K562 (cell line): Measurements from ENCODE around the gene CIAO1. TPM values are rescaled to one million over a fixed set of nuclear protein-coding genes. Genes with fewer than 3 reads are reported as not detected.

Experiments used
- BRF1 ChIP-seq: IDR thresholded peaks from 3 replicates; pipeline ENCODE4 v1.6.1; 2011; ENCODE audit warnings: borderline replicate concordance, mild to moderate bottlenecking; ENCODE audit not compliant: insufficient read length; ENCODE audit errors: extremely low read depth
- CBX1 ChIP-seq: sonication (generic); IDR thresholded peaks from 2 replicates; pipeline ENCODE4 v1.6.1; 2016; ENCODE audit warnings: antibody characterized with exemption, low read depth, mild to moderate bottlenecking
- DPF2 ChIP-seq: fragments of 450-650 bp; IDR thresholded peaks from 2 replicates; pipeline ENCODE4 v1.6.1; 2016
- ETS2 ChIP-seq: IDR thresholded peaks from 2 replicates; pipeline ENCODE4 v1.6.1; 2016; ENCODE audit warnings: borderline replicate concordance, missing genetic modification characterization, mild to moderate bottlenecking, moderate library complexity, missing compliant biosample characterization; ENCODE audit not compliant: poor library complexity, severe bottlenecking
- ETV1 ChIP-seq: fragments of 450-650 bp; conservative IDR thresholded peaks from 2 replicates; pipeline ENCODE4 v1.6.1; 2016; ENCODE audit warnings: missing genetic modification characterization, control low read depth, low read depth, missing compliant biosample characterization
- FOS ChIP-seq: IDR thresholded peaks from 3 replicates; pipeline ENCODE4 v1.6.1; 2011; ENCODE audit not compliant: insufficient read length; ENCODE audit errors: extremely low read depth
- FOXJ3 ChIP-seq: sonication (generic); formaldehyde crosslinking; IDR thresholded peaks from 2 replicates; pipeline ENCODE4 v1.4.0; 2020; ENCODE audit warnings: mild to moderate bottlenecking, missing genetic modification reagents
- FOXO4 ChIP-seq: fragments of 450-650 bp; formaldehyde crosslinking; IDR thresholded peaks from 2 replicates; pipeline ENCODE4 v1.4.0; 2020; ENCODE audit warnings: mild to moderate bottlenecking, moderate library complexity
- HNRNPUL1 ChIP-seq: fragments of 200-400 bp; formaldehyde crosslinking; IDR thresholded peaks from 2 replicates; pipeline ENCODE4 v1.6.1; 2017; ENCODE audit warnings: low read length
- MTA1 ChIP-seq: fragments of 450-650 bp; IDR thresholded peaks from 2 replicates; pipeline ENCODE4 v1.6.1; 2017; ENCODE audit warnings: borderline replicate concordance
- MTA2 ChIP-seq: fragments of 450-650 bp; IDR thresholded peaks from 2 replicates; pipeline ENCODE4 v1.6.1; 2016; ENCODE audit warnings: low read depth
- OTX1 ChIP-seq: fragments of 450-650 bp; formaldehyde crosslinking; IDR thresholded peaks from 2 replicates; pipeline ENCODE4 v1.4.0; 2022; ENCODE audit warnings: mild to moderate bottlenecking
- RBM15 ChIP-seq: fragments of 200-400 bp; formaldehyde crosslinking; IDR thresholded peaks from 2 replicates; pipeline ENCODE4 v1.6.1; 2018; ENCODE audit warnings: mild to moderate bottlenecking, low read length, moderate library complexity; ENCODE audit not compliant: insufficient read depth
- UBTF ChIP-seq, 2 experiments: IDR thresholded peaks; 2 replicates each; pipeline ENCODE4 v1.6.1; 2012; ENCODE audit warnings: improper control_type of control experiment in 2 of 2, low read depth in 2 of 2, low read length in 2 of 2, borderline replicate concordance in 1 of 2
- ZNF174 ChIP-seq: fragments of 250-450 bp; sonication (Bioruptor Pico); IDR thresholded peaks from 2 replicates; pipeline ENCODE4 v1.4.0; 2020; ENCODE audit warnings: mild to moderate bottlenecking
- ZNF445 ChIP-seq: fragments of 250-450 bp; sonication (Bioruptor Pico); IDR thresholded peaks from 2 replicates; pipeline ENCODE4 v1.4.0; 2020; ENCODE audit warnings: low read depth, mild to moderate bottlenecking, moderate library complexity
- polyA plus RNA-seq, 8 experiments: library from polyadenylated mRNA; depleted of rRNA in 4 of 8; stranded (reverse) in 5 of 8; unstranded in 3 of 8; fragments of >200 nt; fragmentation: Nextera tagmentation in 2 of 8; fragmentation: Illumina TruSeq in 1 of 8; extraction: Ambion mirVana in 2 of 8; extraction: Trizol in 1 of 8; gene quantifications; 2 replicates each; pipeline versions ENCODE4 v1.2.1 to v1.2.3, GENCODE V29; 2011 to 2014; ENCODE audit warnings: inconsistent platforms in 1 of 8, missing spikeins in 1 of 8
- total RNA-seq, 7 experiments: library from RNA; depleted of rRNA in 6 of 7; stranded (reverse); fragments of >200 nt in 6 of 7; fragmentation: Illumina TruSeq in 2 of 7; extraction: Trizol in 2 of 7; gene quantifications; 2 replicates each; pipeline versions ENCODE4 v1.2.1 to v1.2.3, GENCODE V29; 2011 to 2021; ENCODE audit warnings: low replicate concordance in 1 of 7
- TF ChIP-seq, protein P1 (sequence below): sonication (generic); formaldehyde crosslinking; IDR thresholded peaks from 2 replicates; pipeline ENCODE4 v1.8.0; 2023; ENCODE audit warnings: mild to moderate bottlenecking, missing genetic modification reagents
- TF ChIP-seq, protein P2 (sequence below): IDR thresholded peaks from 2 replicates; pipeline ENCODE4 v1.6.1; 2014; ENCODE audit warnings: antibody characterized with exemption
- TF ChIP-seq, protein P3 (sequence below): fragments of 450-650 bp; conservative IDR thresholded peaks from 2 replicates; pipeline ENCODE4 v1.6.1; 2016; ENCODE audit warnings: missing genetic modification characterization, low read depth, mild to moderate bottlenecking, control low read depth, missing compliant biosample characterization

The CIAO1 gene
- total and polyA plus RNA-seq, 9 of the 15 experiments (the other 6 are each of a cell fraction or from before 2014, with no cell fraction given), result 11.4 to 156 (median 92.8) TPM

DNA sequence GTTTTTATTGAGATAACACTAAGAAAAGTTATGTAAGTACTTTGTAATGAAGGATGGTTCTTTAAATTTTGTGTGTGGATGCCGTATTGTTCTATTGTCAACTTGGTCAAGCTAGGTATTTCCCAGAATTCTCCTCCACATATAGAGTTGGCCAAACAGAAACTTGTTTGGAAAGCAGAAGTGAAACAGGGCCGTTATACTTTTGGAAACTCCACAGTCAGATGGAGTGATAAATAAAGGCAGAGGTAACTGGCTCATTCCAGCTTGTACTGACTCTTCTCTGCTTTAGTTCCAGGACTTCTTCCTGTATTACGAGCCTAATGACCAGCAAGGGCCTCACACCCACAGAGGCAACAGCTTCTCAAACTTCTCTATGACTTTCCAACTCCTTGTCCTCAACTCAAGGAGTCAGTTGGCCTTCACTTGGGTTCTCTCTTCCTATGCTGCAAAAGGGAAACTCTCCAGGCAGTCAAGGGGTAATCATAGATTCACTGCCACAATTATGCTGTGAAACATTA is 41.0 kb upstream of the CIAO1 start (continued):
- no peak for TF ChIP-seq UBTF (IDR thresholded peaks at IDR 0.05; ENCODE audit: borderline replicate concordance in 1 of 2, low read depth in 2 of 2, low read length in 2 of 2)
- no peak for TF ChIP-seq MTA1
- TF ChIP-seq, protein P1, sequence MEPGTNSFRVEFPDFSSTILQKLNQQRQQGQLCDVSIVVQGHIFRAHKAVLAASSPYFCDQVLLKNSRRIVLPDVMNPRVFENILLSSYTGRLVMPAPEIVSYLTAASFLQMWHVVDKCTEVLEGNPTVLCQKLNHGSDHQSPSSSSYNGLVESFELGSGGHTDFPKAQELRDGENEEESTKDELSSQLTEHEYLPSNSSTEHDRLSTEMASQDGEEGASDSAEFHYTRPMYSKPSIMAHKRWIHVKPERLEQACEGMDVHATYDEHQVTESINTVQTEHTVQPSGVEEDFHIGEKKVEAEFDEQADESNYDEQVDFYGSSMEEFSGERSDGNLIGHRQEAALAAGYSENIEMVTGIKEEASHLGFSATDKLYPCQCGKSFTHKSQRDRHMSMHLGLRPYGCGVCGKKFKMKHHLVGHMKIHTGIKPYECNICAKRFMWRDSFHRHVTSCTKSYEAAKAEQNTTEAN (CRISPR knock-in tag), result no peak
- TF ChIP-seq CBX1, result no peak
- TF ChIP-seq ZNF174, result no peak
- TF ChIP-seq BRF1, result no peak
- no peak for TF ChIP-seq DPF2
- TF ChIP-seq ETV1 (tag), result 0 out of 2 replicates have a peak, but pooled peaks have one; percentile 12
- TF ChIP-seq FOXJ3, result no peak
- peak; percentile 66; the same call in 1 of the 2 replicates for TF ChIP-seq ZNF445 (CRISPR knock-in tag)
- no peak for TF ChIP-seq HNRNPUL1
- TF ChIP-seq, protein P2, sequence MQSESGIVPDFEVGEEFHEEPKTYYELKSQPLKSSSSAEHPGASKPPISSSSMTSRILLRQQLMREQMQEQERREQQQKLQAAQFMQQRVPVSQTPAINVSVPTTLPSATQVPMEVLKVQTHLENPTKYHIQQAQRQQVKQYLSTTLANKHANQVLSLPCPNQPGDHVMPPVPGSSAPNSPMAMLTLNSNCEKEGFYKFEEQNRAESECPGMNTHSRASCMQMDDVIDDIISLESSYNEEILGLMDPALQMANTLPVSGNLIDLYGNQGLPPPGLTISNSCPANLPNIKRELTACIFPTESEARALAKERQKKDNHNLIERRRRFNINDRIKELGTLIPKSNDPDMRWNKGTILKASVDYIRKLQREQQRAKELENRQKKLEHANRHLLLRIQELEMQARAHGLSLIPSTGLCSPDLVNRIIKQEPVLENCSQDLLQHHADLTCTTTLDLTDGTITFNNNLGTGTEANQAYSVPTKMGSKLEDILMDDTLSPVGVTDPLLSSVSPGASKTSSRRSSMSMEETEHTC, result no peak
- TF ChIP-seq ETS2 (tag), result no peak
- no peak for TF ChIP-seq RBM15
- TF ChIP-seq FOS, result no peak
- TF ChIP-seq, protein P3, sequence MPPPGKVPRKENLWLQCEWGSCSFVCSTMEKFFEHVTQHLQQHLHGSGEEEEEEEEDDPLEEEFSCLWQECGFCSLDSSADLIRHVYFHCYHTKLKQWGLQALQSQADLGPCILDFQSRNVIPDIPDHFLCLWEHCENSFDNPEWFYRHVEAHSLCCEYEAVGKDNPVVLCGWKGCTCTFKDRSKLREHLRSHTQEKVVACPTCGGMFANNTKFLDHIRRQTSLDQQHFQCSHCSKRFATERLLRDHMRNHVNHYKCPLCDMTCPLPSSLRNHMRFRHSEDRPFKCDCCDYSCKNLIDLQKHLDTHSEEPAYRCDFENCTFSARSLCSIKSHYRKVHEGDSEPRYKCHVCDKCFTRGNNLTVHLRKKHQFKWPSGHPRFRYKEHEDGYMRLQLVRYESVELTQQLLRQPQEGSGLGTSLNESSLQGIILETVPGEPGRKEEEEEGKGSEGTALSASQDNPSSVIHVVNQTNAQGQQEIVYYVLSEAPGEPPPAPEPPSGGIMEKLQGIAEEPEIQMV, result peak; percentile 76
- TF ChIP-seq OTX1, result peak; percentile 74; the same call in 1 of the 2 replicates
- no peak for TF ChIP-seq FOXO4 (CRISPR knock-in tag)
- no peak for TF ChIP-seq MTA2
